ENCODE results near the gene PSMC6. TPM values are rescaled to one million over a fixed set of nuclear protein-coding genes. Genes with fewer than 3 reads are reported as not detected.
"Not testable (repeated sequence)": the region's sequence is repeated elsewhere in the genome, so short reads cannot be mapped to it uniquely, and the experiment has no call there.

The PSMC6 gene
- total RNA-seq, 1 donor from 2014 or later: 71.7 TPM

GRCh38 chr14:52703664-52704063, 3.3 kb upstream of the PSMC6 start:
- intact Hi-C loops (cut with DNase I): no loop called here
- DNase-seq (ENCODE audit: missing footprints) (no peak), ATAC-seq (no peak)

GRCh38 chr14:52706286-52706685, 714 bp upstream of the PSMC6 start:
- intact Hi-C loops (cut with DNase I): loop anchor here (2.0 to 5.0 kb wide), 2 partner anchors 23 to 154 kb away; partner anchors contain the start of genes GPR137C and TXNDC16
- ATAC-seq (no peak), DNase-seq (ENCODE audit: missing footprints) (no peak)

GRCh38 chr14:52711666-52712065, 4.7 kb downstream of the PSMC6 start:
- intact Hi-C loops (cut with DNase I): no loop called here
- DNase-seq (ENCODE audit: missing footprints) (no peak), ATAC-seq (no peak)

GRCh38 chr14:52716155-52716554, 9.2 kb downstream of the PSMC6 start:
- ATAC-seq: no peak
- no peak for DNase-seq (ENCODE audit: missing footprints)
- intact Hi-C loops (cut with DNase I): no loop called here

GRCh38 chr14:52723514-52724359, 16.7 kb downstream of the PSMC6 start:
- ATAC-seq (no peak), DNase-seq (ENCODE audit: missing footprints) (no peak)
- intact Hi-C loops (cut with DNase I): no loop called here

GRCh38 chr14:52724360-52724644, 17.3 kb downstream of the PSMC6 start:
- ATAC-seq: no peak
- DNase-seq (ENCODE audit: missing footprints): no peak
- intact Hi-C loops (cut with DNase I): no loop called here

DNA sequence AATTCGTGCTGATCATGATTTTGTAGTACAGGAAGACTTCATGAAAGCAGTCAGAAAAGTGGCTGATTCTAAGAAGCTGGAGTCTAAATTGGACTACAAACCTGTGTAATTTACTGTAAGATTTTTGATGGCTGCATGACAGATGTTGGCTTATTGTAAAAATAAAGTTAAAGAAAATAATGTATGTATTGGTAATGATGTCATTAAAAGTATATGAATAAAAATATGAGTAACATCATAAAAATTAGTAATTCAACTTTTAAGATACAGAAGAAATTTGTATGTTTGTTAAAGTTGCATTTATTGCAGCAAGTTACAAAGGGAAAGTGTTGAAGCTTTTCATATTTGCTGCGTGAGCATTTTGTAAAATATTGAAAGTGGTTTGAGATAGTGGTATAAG, 20.5 kb downstream of the PSMC6 start:
- DNase-seq (ENCODE audit: missing footprints); ATAC-seq; intact Hi-C loops (cut with DNase I): not testable (repeated sequence)

DNA sequence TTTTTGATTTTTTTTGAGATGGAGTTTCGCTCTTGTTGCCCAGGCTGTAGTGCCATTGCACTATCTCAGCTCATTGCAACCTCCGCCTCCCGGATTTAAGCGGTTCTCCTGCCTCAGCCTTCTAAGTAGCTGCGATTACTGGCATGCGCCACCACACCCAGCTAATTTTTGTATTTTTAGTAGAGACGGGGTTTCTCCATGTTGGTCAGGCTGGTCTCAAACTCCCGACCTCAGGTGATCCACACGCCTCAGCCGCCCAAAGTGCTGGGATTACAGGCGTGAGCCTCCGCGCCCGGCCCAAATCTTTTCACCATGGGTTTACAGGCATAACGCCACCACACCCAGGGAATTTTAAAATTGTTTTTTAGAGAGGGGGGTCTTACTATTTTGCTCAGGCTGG, 22.0 kb downstream of the PSMC6 start:
- not testable (repeated sequence) for ATAC-seq; DNase-seq (ENCODE audit: missing footprints)
- intact Hi-C loops (cut with DNase I): loop anchor here (2.0 kb wide), 1 partner anchor 22 kb away; the partner anchor contains the start of gene PSMC6

DNA sequence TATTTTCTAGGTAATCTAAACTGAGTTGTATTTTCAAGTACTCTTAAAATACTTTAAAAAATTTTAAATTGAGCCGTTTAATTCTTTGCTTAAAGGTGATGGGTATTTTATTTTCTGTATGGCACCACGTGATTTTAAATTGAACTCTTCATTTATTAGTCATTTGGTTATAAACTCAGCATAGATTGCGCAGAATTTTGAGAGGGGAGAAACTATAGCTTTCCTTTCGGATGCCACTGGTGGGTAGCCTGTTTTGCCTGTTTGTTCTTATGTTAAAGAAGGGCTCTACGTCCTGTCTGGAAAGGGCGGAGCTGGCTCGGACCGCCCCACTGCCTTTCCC, 22.6 kb downstream of the PSMC6 start:
- DNase-seq (ENCODE audit: missing footprints): no peak
- ATAC-seq: no peak
- intact Hi-C loops (cut with DNase I): loop anchor here (2.0 kb wide), 1 partner anchor 23 kb away; the partner anchor contains the start of gene PSMC6

- intact Hi-C loops (cut with DNase I): loop anchor here (2.0 kb wide), 1 partner anchor 23 kb away; the partner anchor contains the start of gene PSMC6
- ATAC-seq (peak; percentile 100), DNase-seq (ENCODE audit: missing footprints) (peak; percentile 100)
Observed at GRCh38 chr14:52729925-52730708, 23.1 kb downstream of the PSMC6 start, which contains the start of gene STYX. TSS of gene STYX (plus strand) at chr14:52730166. CDS start at chr14:52730475, 309 bp downstream.

DNA sequence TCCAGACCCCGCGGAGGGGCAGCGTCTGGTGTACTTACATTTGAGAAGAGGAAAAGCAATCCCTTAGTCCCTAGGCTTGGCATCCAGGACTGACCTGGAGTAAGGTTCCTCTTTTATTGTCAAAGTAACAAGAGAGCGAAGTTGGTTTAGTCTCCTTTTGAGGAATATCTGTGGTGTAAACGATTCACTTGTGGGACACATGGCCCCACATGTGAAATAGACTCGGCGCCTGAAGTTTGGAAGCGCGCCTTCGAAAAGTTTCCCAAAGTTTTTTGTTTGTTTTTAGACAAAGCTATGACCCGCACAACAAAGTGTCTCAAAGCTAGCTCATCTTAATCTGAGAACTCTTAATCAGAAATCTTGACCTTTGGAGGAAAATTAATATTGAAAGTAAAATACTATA, 23.7 kb downstream of the PSMC6 start:
- intact Hi-C loops (cut with DNase I): no loop called here
- DNase-seq (ENCODE audit: missing footprints) (no peak), ATAC-seq (peak; percentile 3)

- intact Hi-C loops (cut with DNase I): no loop called here
- no peak for DNase-seq (ENCODE audit: missing footprints)
Observed at GRCh38 chr14:52733824-52734223, 26.8 kb downstream of the PSMC6 start.

GRCh38 chr14:52735921-52736489, 29.0 kb downstream of the PSMC6 start:
- ATAC-seq: no peak
- DNase-seq (ENCODE audit: missing footprints): no peak
- intact Hi-C loops (cut with DNase I): no loop called here

More at GRCh38 chr14:52733824-52734223, 26.8 kb downstream of the PSMC6 start:
- no peak for ATAC-seq

- ATAC-seq (no peak), DNase-seq (ENCODE audit: missing footprints) (no peak)
- intact Hi-C loops (cut with DNase I): no loop called here
Observed at GRCh38 chr14:52738409-52738808, 31.4 kb downstream of the PSMC6 start.

GRCh38 chr14:52740751-52741150, 33.8 kb downstream of the PSMC6 start:
- intact Hi-C loops (cut with DNase I): no loop called here
- no peak for ATAC-seq
- no peak for DNase-seq (ENCODE audit: missing footprints)

- intact Hi-C loops (cut with DNase I): no loop called here
- DNase-seq (ENCODE audit: missing footprints) (no peak), ATAC-seq (no peak)
Observed at GRCh38 chr14:52741865-52742264, 34.9 kb downstream of the PSMC6 start.

DNA sequence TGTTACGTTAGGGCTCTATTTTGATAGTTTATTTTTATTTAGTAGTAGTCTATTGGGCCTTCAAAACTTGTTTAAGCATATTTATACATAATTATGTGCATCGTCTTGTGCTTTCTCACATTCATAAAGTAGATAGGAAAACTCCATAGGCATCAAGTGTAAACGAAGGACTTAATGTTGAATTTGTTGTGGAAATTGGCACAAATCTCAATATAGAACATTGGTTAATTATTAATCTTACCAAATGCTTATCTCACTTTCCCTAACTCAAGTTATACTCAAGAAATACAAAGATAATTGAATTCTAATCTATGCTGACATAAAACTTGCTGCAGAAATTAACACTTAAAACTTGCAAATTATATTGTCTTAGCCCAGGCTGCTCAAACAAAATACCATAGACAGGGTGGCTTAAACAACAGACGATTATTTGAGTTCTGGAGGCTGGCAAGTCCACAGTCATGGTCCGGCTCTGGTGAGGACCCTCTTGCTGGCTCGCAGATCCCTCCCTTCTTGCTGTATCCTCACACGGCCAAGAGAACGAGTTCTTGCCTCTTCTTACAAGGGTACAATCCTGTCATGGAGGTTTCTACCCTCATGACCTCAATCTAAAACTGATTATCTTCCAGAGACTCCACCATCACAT, 41.8 kb downstream of the PSMC6 start:
- intact Hi-C loops (cut with DNase I): no loop called here
- ATAC-seq (no peak), DNase-seq (ENCODE audit: missing footprints) (no peak)

GRCh38 chr14:52755607-52756316, 48.8 kb downstream of the PSMC6 start:
- ATAC-seq (no peak), DNase-seq (ENCODE audit: missing footprints) (no peak)
- intact Hi-C loops (cut with DNase I): no loop called here
